GM18868 (cell line): ENCODE results near the gene KLHL17.

Source experiments
- ATAC-seq: cut with Tn5 transposase; IDR thresholded peaks from one replicate; pipeline ENCODE4 v1.9.1; 2021; ENCODE audit warnings: mild to moderate bottlenecking, moderate library complexity; ENCODE audit not compliant: unreplicated experiment

The KLHL17 gene

DNA sequence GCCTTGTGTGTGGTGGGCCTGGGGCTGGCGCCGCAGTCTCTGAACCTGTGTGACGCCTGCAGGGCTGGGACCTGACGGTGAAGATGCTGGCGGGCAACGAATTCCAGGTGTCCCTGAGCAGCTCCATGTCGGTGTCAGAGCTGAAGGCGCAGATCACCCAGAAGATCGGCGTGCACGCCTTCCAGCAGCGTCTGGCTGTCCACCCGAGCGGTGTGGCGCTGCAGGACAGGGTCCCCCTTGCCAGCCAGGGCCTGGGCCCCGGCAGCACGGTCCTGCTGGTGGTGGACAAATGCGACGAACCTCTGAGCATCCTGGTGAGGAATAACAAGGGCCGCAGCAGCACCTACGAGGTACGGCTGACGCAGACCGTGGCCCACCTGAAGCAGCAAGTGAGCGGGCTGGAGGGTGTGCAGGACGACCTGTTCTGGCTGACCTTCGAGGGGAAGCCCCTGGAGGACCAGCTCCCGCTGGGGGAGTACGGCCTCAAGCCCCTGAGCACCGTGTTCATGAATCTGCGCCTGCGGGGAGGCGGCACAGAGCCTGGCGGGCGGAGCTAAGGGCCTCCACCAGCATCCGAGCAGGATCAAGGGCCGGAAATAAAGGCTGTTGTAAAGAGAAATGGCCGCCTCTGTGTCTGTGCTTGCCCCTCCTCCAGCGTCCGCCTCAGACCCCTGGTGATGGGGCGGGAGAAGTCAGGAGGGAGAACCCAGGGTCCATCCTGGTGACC, 53.7 kb downstream of the KLHL17 start:
- no peak for ATAC-seq

DNA sequence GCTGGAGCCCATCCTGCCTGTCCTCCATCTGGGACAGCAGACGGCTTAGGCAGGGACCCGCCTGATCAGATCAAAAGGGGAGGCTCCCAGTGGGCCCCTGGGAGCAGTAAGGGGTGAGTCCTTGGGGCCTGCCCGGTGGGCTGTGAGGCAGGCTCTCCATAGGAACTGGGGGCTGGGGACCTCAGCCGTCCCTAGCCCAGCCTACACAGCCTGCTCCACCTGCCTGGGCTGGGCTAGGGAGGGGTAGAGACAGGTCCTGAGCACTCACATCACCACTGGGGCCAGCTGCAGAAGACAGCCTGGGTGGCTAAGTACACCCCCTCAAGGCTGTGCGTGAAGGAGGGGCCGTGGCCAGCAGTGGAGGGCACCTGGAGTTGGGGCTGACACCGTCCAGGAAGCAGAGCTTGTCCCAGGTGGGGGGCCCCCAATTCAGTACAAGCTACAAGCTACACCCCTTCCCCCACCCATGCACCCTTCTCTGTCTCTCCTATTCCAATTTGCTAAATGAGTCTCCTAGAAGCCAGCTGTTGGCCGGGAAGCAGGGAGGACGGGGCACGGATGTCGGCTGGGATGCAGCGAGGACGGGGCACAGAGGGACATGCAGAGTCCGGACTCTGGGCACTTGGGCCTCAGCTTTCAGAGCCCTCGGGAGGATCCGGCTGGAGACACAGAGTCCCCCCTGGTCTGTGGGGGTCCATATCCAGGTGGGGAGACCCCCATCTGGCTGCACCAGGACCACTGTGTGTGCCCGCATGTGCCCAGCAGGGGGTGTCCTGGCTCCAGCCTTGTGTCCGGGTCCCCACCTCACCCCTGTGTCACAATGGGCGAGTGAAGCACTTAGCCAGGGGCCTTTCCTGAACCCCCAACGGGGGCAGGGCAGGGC, 54.7 kb downstream of the KLHL17 start:
- no peak for ATAC-seq
